Measurements from ENCODE around the gene ARHGAP44. TPM values are rescaled to one million over a fixed set of nuclear protein-coding genes. Genes with fewer than 3 reads are reported as not detected.

Gene ARHGAP44
- total and polyA plus RNA-seq, 7 donors = 0.59 to 3.4 (median 1.7) TPM

GRCh38 chr17:12909046-12909445 is 119.7 kb downstream of the ARHGAP44 start:
- no peak overlapping the region for H3K4me3 ChIP-seq
- H3K4me1 ChIP-seq = no peaks in the 10 kb centered on the region
- no peak for TF ChIP-seq CTCF (IDR thresholded peaks at IDR 0.05)
- intact Hi-C loops (cut with DNase I) = no loop called here
- peaks cover 7% of the 10 kb centered on the region for H3K9me3 ChIP-seq
- 89 to 91% (median 89%) methylated on average over 5 of the region's 5 CpGs for whole genome bisulfite sequencing, 3 donors
- no peak for ATAC-seq
- no peaks in the 10 kb centered on the region for H3K36me3 ChIP-seq (ENCODE audit: insufficient read depth in 1 of 2, low read depth in 1 of 2)
- no peaks in the 10 kb centered on the region for H3K27me3 ChIP-seq (ENCODE audit: insufficient read depth in 3 of 3, low read length in 2 of 3)
- DNase-seq = no peak
- H3K27ac ChIP-seq = no peak overlapping the region

DNA sequence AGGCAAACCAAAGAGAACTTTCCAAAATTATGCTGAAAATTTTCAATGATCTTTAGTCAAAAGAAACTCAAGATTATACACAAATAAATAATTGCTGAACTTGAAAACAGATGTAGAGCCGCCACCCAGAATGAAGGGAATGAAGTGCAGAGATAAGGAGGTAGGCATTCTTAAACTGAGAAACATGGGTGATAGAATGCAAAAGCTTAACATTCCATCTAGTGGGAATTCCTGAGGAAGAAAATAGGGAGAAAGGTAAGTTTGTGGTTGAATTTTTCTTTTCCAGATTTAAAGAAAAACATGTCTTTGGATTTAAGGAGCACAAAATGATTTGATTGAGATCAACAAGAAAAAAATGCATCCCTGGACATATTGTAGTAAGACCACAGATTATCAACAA is 120.2 kb downstream of the ARHGAP44 start:
- 86 to 92% (median 90%) methylated on average over 1 of the region's 1 CpG for WGBS, 3 donors
- ATAC-seq (no peak), DNase-seq (no peak)
- intact Hi-C loops (cut with DNase I) = no loop called here
- no peaks in the 10 kb centered on the region for H3K4me1 ChIP-seq
- no peak overlapping the region for H3K27ac ChIP-seq
- TF ChIP-seq CTCF (IDR thresholded peaks at IDR 0.05) = no peak
- H3K27me3 ChIP-seq (ENCODE audit: insufficient read depth in 3 of 3, low read length in 2 of 3) = no peaks in the 10 kb centered on the region
- no peak overlapping the region for H3K4me3 ChIP-seq
- H3K9me3 ChIP-seq = peaks cover 7% of the 10 kb centered on the region
- H3K36me3 ChIP-seq (ENCODE audit: insufficient read depth in 1 of 2, low read depth in 1 of 2) = no peaks in the 10 kb centered on the region

- WGBS, 3 donors = 58 to 61% (median 61%) methylated on average over 4 of the region's 4 CpGs
Observed at GRCh38 chr17:12911239-12911638, 121.9 kb downstream of the ARHGAP44 start.

GRCh38 chr17:12917399-12917798 is 128.1 kb downstream of the ARHGAP44 start:
- no peak overlapping the region for H3K4me3 ChIP-seq
- no peak for ATAC-seq
- DNase-seq = no peak
- no peak overlapping the region for H3K27ac ChIP-seq
- 76 to 83% (median 78%) methylated on average over 7 of the region's 7 CpGs for WGBS, 3 donors
- no peaks in the 10 kb centered on the region for H3K36me3 ChIP-seq (ENCODE audit: insufficient read depth in 1 of 2, low read depth in 1 of 2)
- intact Hi-C loops (cut with DNase I) = no loop called here
- no peaks in the 10 kb centered on the region for H3K27me3 ChIP-seq (ENCODE audit: insufficient read depth in 3 of 3, low read length in 2 of 3)
- H3K9me3 ChIP-seq = no peaks in the 10 kb centered on the region
- TF ChIP-seq CTCF (IDR thresholded peaks at IDR 0.05) = no peak
- H3K4me1 ChIP-seq = no peaks in the 10 kb centered on the region

More at GRCh38 chr17:12911239-12911638, 121.9 kb downstream of the ARHGAP44 start:
- Histone ChIP-seq H3K36me3 (ENCODE audit: insufficient read depth in 1 of 2, low read depth in 1 of 2) (no peaks in the 10 kb centered on the region), H3K27me3 (ENCODE audit: insufficient read depth in 3 of 3, low read length in 2 of 3) (no peaks in the 10 kb centered on the region), H3K9me3 (peaks cover 7% of the 10 kb centered on the region), H3K4me1 (no peaks in the 10 kb centered on the region), H3K27ac (no peak overlapping the region), H3K4me3 (no peak overlapping the region)
- no peak for ATAC-seq
- TF ChIP-seq CTCF (IDR thresholded peaks at IDR 0.05) = no peak
- no peak for DNase-seq
- intact Hi-C loops (cut with DNase I) = no loop called here

DNA sequence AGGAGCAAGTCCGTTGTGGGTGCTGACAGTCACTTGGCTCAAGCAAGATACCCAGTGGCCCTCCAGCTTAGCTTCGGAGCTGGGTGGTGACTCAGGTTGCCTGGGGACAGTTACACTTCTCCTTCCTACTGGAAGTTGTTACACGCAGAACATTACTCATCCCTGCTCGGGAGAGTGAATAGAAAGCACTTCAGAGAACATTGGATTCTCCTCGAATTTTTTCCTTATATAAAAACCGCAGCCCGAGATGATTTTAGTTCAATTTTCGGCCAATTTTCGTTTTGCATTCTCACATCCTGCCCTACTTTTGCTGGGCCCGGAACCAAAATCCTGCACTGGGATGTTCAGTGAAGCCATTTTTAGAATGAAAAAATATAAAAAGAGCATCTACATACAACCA is 128.8 kb downstream of the ARHGAP44 start:
- DNase-seq = no peak
- Histone ChIP-seq H3K27ac (no peak overlapping the region), H3K4me3 (no peak overlapping the region), H3K27me3 (ENCODE audit: insufficient read depth in 3 of 3, low read length in 2 of 3) (no peaks in the 10 kb centered on the region), H3K9me3 (no peaks in the 10 kb centered on the region), H3K4me1 (no peaks in the 10 kb centered on the region), H3K36me3 (ENCODE audit: insufficient read depth in 1 of 2, low read depth in 1 of 2) (no peaks in the 10 kb centered on the region)
- TF ChIP-seq CTCF (IDR thresholded peaks at IDR 0.05) = no peak
- intact Hi-C loops (cut with DNase I) = no loop called here
- WGBS, 3 donors = 87 to 88% (median 88%) methylated on average over 10 of the region's 10 CpGs
- no peak for ATAC-seq

All from psoas muscle (tissue), 8 donors.